K562 (cell line): ENCODE measurements around the gene TCF23. TPM values are rescaled to one million over a fixed set of nuclear protein-coding genes. Genes with fewer than 3 reads are reported as not detected.

Experiments
- ETS1 ChIP-seq: conservative IDR thresholded peaks from 2 replicates; pipeline ENCODE4 v1.6.1; 2011; ENCODE audit warnings: low read depth, mild to moderate bottlenecking, low read length; ENCODE audit not compliant: control insufficient read depth
- RCOR1 ChIP-seq, 2 experiments: IDR thresholded peaks; 2 replicates each; pipeline ENCODE4 v1.6.1; 2012; ENCODE audit warnings: low read depth in 2 of 2, low read length in 2 of 2, borderline replicate concordance in 1 of 2, improper control_type of control experiment in 1 of 2
- ZNF24 ChIP-seq: fragments of 450-650 bp; IDR thresholded peaks from 2 replicates; pipeline ENCODE4 v1.6.1; 2016
- ZNF408 ChIP-seq: fragments of 250-450 bp; sonication (Bioruptor Pico); IDR thresholded peaks from 2 replicates; pipeline ENCODE4 v1.4.0; 2020; ENCODE audit warnings: low read depth, mild to moderate bottlenecking, moderate library complexity
- polyA plus RNA-seq, 8 experiments: library from polyadenylated mRNA; depleted of rRNA in 4 of 8; stranded (reverse) in 5 of 8; unstranded in 3 of 8; fragments of >200 nt; fragmentation: Nextera tagmentation in 2 of 8; fragmentation: Illumina TruSeq in 1 of 8; extraction: Ambion mirVana in 2 of 8; extraction: Trizol in 1 of 8; gene quantifications; 2 replicates each; pipeline versions ENCODE4 v1.2.1 to v1.2.3, GENCODE V29; 2011 to 2014; ENCODE audit warnings: inconsistent platforms in 1 of 8, missing spikeins in 1 of 8
- total RNA-seq, 7 experiments: library from RNA; depleted of rRNA in 6 of 7; stranded (reverse); fragments of >200 nt in 6 of 7; fragmentation: Illumina TruSeq in 2 of 7; extraction: Trizol in 2 of 7; gene quantifications; 2 replicates each; pipeline versions ENCODE4 v1.2.1 to v1.2.3, GENCODE V29; 2011 to 2021; ENCODE audit warnings: low replicate concordance in 1 of 7
- TF ChIP-seq, protein P1 (sequence below): sonication (generic); formaldehyde crosslinking; IDR thresholded peaks from 2 replicates; pipeline ENCODE4 v1.8.0; 2022; ENCODE audit warnings: mild to moderate bottlenecking, missing genetic modification reagents
- TF ChIP-seq, protein P2 (sequence below): fragments of 450-650 bp; IDR thresholded peaks from 2 replicates; pipeline ENCODE4 v1.6.1; 2017; ENCODE audit warnings: antibody characterized with exemption, mild to moderate bottlenecking
- TF ChIP-seq, protein P3 (sequence below): fragments of 250-450 bp; sonication (Bioruptor Pico); IDR thresholded peaks from 2 replicates; pipeline ENCODE4 v1.5.0; 2021
- TF ChIP-seq, protein P4 (sequence below): fragments of 250-450 bp; sonication (Bioruptor Pico); IDR thresholded peaks from 2 replicates; pipeline ENCODE4 v1.4.0; 2020; ENCODE audit warnings: mild to moderate bottlenecking, moderate library complexity

Gene TCF23
- total and polyA plus RNA-seq, 9 of the 15 experiments (the other 6 are each of a cell fraction or from before 2014, with no cell fraction given), result 0.07 TPM; not detected in 8

GRCh38 chr2:27133905-27134780, 14.7 kb upstream of the TCF23 start, which contains the start of gene PREB (continued):
- TF ChIP-seq, protein P1, sequence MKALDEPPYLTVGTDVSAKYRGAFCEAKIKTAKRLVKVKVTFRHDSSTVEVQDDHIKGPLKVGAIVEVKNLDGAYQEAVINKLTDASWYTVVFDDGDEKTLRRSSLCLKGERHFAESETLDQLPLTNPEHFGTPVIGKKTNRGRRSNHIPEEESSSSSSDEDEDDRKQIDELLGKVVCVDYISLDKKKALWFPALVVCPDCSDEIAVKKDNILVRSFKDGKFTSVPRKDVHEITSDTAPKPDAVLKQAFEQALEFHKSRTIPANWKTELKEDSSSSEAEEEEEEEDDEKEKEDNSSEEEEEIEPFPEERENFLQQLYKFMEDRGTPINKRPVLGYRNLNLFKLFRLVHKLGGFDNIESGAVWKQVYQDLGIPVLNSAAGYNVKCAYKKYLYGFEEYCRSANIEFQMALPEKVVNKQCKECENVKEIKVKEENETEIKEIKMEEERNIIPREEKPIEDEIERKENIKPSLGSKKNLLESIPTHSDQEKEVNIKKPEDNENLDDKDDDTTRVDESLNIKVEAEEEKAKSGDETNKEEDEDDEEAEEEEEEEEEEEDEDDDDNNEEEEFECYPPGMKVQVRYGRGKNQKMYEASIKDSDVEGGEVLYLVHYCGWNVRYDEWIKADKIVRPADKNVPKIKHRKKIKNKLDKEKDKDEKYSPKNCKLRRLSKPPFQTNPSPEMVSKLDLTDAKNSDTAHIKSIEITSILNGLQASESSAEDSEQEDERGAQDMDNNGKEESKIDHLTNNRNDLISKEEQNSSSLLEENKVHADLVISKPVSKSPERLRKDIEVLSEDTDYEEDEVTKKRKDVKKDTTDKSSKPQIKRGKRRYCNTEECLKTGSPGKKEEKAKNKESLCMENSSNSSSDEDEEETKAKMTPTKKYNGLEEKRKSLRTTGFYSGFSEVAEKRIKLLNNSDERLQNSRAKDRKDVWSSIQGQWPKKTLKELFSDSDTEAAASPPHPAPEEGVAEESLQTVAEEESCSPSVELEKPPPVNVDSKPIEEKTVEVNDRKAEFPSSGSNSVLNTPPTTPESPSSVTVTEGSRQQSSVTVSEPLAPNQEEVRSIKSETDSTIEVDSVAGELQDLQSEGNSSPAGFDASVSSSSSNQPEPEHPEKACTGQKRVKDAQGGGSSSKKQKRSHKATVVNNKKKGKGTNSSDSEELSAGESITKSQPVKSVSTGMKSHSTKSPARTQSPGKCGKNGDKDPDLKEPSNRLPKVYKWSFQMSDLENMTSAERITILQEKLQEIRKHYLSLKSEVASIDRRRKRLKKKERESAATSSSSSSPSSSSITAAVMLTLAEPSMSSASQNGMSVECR (CRISPR knock-in tag), result peak; percentile 71; the same call in 1 of the 2 replicates
- peak; percentile 44; the same call in 1 of the 2 replicates for TF ChIP-seq ETS1
- TF ChIP-seq RCOR1 (IDR thresholded peaks at IDR 0.05; ENCODE audit: borderline replicate concordance in 1 of 2, low read depth in 2 of 2, low read length in 2 of 2), result no peak
- no peak for TF ChIP-seq ZNF24
- TF ChIP-seq, protein P2, sequence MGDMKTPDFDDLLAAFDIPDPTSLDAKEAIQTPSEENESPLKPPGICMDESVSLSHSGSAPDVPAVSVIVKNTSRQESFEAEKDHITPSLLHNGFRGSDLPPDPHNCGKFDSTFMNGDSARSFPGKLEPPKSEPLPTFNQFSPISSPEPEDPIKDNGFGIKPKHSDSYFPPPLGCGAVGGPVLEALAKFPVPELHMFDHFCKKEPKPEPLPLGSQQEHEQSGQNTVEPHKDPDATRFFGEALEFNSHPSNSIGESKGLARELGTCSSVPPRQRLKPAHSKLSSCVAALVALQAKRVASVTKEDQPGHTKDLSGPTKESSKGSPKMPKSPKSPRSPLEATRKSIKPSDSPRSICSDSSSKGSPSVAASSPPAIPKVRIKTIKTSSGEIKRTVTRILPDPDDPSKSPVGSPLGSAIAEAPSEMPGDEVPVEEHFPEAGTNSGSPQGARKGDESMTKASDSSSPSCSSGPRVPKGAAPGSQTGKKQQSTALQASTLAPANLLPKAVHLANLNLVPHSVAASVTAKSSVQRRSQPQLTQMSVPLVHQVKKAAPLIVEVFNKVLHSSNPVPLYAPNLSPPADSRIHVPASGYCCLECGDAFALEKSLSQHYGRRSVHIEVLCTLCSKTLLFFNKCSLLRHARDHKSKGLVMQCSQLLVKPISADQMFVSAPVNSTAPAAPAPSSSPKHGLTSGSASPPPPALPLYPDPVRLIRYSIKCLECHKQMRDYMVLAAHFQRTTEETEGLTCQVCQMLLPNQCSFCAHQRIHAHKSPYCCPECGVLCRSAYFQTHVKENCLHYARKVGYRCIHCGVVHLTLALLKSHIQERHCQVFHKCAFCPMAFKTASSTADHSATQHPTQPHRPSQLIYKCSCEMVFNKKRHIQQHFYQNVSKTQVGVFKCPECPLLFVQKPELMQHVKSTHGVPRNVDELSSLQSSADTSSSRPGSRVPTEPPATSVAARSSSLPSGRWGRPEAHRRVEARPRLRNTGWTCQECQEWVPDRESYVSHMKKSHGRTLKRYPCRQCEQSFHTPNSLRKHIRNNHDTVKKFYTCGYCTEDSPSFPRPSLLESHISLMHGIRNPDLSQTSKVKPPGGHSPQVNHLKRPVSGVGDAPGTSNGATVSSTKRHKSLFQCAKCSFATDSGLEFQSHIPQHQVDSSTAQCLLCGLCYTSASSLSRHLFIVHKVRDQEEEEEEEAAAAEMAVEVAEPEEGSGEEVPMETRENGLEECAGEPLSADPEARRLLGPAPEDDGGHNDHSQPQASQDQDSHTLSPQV, result no peak
- TF ChIP-seq ZNF408 (CRISPR knock-in tag), result no peak
- TF ChIP-seq, protein P3, sequence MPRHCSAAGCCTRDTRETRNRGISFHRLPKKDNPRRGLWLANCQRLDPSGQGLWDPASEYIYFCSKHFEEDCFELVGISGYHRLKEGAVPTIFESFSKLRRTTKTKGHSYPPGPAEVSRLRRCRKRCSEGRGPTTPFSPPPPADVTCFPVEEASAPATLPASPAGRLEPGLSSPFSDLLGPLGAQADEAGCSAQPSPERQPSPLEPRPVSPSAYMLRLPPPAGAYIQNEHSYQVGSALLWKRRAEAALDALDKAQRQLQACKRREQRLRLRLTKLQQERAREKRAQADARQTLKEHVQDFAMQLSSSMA (CRISPR knock-in tag), result no peak
- TF ChIP-seq, protein P4, sequence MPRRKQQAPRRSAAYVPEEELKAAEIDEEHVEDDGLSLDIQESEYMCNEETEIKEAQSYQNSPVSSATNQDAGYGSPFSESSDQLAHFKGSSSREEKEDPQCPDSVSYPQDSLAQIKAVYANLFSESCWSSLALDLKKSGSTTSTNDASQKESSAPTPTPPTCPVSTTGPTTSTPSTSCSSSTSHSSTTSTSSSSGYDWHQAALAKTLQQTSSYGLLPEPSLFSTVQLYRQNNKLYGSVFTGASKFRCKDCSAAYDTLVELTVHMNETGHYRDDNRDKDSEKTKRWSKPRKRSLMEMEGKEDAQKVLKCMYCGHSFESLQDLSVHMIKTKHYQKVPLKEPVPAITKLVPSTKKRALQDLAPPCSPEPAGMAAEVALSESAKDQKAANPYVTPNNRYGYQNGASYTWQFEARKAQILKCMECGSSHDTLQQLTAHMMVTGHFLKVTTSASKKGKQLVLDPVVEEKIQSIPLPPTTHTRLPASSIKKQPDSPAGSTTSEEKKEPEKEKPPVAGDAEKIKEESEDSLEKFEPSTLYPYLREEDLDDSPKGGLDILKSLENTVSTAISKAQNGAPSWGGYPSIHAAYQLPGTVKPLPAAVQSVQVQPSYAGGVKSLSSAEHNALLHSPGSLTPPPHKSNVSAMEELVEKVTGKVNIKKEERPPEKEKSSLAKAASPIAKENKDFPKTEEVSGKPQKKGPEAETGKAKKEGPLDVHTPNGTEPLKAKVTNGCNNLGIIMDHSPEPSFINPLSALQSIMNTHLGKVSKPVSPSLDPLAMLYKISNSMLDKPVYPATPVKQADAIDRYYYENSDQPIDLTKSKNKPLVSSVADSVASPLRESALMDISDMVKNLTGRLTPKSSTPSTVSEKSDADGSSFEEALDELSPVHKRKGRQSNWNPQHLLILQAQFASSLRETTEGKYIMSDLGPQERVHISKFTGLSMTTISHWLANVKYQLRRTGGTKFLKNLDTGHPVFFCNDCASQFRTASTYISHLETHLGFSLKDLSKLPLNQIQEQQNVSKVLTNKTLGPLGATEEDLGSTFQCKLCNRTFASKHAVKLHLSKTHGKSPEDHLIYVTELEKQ (CRISPR knock-in tag), result no peak
